Stomach (tissue), 4 donors: ENCODE data around the gene ACVRL1.

Source experiments
- EP300 ChIP-seq: sonication (generic); formaldehyde crosslinking; IDR thresholded peaks from one replicate; pipeline ENCODE4 v1.6.1; 2017; ENCODE audit warnings: antibody characterized with exemption
- POLR2AphosphoS5 ChIP-seq, 3 donors: sonication (generic); formaldehyde crosslinking; IDR thresholded peaks; one replicate each; pipeline ENCODE4 v1.6.1; 2016; ENCODE audit warnings: antibody characterized with exemption in 3 of 3

GRCh38 chr12:51942501-51943000 is 35.2 kb downstream of the ACVRL1 start:
- no peak for TF ChIP-seq POLR2AphosphoS5 (IDR thresholded peaks at IDR 0.05)
- no peak for TF ChIP-seq EP300
